HG03039 (cell line): ENCODE results near the gene RALGDS.

Experiments
- ATAC-seq: cut with Tn5 transposase; IDR thresholded peaks from one replicate; pipeline ENCODE4 v1.9.1; 2021; ENCODE audit warnings: mild to moderate bottlenecking, moderate library complexity; ENCODE audit not compliant: unreplicated experiment

The RALGDS gene

GRCh38 chr9:133120501-133121197 lies 391 bp downstream of the RALGDS start:
- ATAC-seq = no peak

- no peak for ATAC-seq
Measured at GRCh38 chr9:133119846-133120500, 1.1 kb downstream of the RALGDS start.

- no peak for ATAC-seq
Measured at GRCh38 chr9:133119103-133119845, 1.8 kb downstream of the RALGDS start.

- ATAC-seq = no peak
Measured at GRCh38 chr9:133118568-133118967, 2.5 kb downstream of the RALGDS start.

GRCh38 chr9:133118179-133118520 lies 2.9 kb downstream of the RALGDS start:
- ATAC-seq = no peak

GRCh38 chr9:133117271-133118178 lies 3.5 kb downstream of the RALGDS start:
- no peak for ATAC-seq

- no peak for ATAC-seq
Measured at GRCh38 chr9:133116346-133117231, 4.5 kb downstream of the RALGDS start.

- peak; percentile 63 for ATAC-seq
Measured at GRCh38 chr9:133115604-133116345, 5.3 kb downstream of the RALGDS start.

GRCh38 chr9:133114886-133115603 lies 6.0 kb downstream of the RALGDS start:
- peak; percentile 2 for ATAC-seq

- no peak for ATAC-seq
Measured at GRCh38 chr9:133113949-133114885, 6.8 kb downstream of the RALGDS start.

GRCh38 chr9:133113163-133113948 lies 7.7 kb downstream of the RALGDS start:
- ATAC-seq = no peak

- ATAC-seq = no peak
Measured at GRCh38 chr9:133112663-133113026, 8.4 kb downstream of the RALGDS start.

GRCh38 chr9:133111808-133112662 lies 9.0 kb downstream of the RALGDS start:
- ATAC-seq = no peak

GRCh38 chr9:133109931-133110650 lies 10.9 kb downstream of the RALGDS start:
- ATAC-seq = no peak
